Omental fat pad (tissue), 4 donors: ENCODE results near the gene MRPS15. TPM values are rescaled to one million over a fixed set of nuclear protein-coding genes. Genes with fewer than 3 reads are reported as not detected.

Experiments
- ATAC-seq: fragments of 150-250 bp; one replicate; pipeline ENCODE4 v1.9.1; 2016; ENCODE audit warnings: mild to moderate bottlenecking, moderate library complexity; ENCODE audit not compliant: low FRiP score
- DNase-seq: peaks from one replicate; pipeline ENCODE4 v3.0.0-alpha.2; 2019; ENCODE audit warnings: low spot score
- total RNA-seq, 4 donors: library from RNA; depleted of rRNA; stranded (reverse); fragments of >200 nt; gene quantifications; one replicate each; pipeline ENCODE4 v1.1.0, GENCODE V29; 2016
- TF ChIP-seq, protein P1 (sequence below), 3 donors: fragments of 450-650 bp; IDR thresholded peaks; one replicate each; pipeline ENCODE4 v1.5.1; 2016 to 2017; ENCODE audit warnings: antibody characterized with exemption in 3 of 3, mild to moderate bottlenecking in 3 of 3, moderate library complexity in 2 of 3

The MRPS15 gene
- total RNA-seq, 4 donors from 2014 or later: 57.3 to 79.2 (median 71.7) TPM

- DNase-seq: no peak
- TF ChIP-seq, protein P1, sequence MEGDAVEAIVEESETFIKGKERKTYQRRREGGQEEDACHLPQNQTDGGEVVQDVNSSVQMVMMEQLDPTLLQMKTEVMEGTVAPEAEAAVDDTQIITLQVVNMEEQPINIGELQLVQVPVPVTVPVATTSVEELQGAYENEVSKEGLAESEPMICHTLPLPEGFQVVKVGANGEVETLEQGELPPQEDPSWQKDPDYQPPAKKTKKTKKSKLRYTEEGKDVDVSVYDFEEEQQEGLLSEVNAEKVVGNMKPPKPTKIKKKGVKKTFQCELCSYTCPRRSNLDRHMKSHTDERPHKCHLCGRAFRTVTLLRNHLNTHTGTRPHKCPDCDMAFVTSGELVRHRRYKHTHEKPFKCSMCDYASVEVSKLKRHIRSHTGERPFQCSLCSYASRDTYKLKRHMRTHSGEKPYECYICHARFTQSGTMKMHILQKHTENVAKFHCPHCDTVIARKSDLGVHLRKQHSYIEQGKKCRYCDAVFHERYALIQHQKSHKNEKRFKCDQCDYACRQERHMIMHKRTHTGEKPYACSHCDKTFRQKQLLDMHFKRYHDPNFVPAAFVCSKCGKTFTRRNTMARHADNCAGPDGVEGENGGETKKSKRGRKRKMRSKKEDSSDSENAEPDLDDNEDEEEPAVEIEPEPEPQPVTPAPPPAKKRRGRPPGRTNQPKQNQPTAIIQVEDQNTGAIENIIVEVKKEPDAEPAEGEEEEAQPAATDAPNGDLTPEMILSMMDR (IDR thresholded peaks at IDR 0.05): no peak
- no peak for ATAC-seq
These were observed 1.7 kb upstream of the MRPS15 start for GRCh38 chr1:36465731-36466369.

GRCh38 chr1:36464605-36465393 lies 615 bp upstream of the MRPS15 start:
- no peak for DNase-seq
- peak; percentile 22 for ATAC-seq
- TF ChIP-seq, protein P1 (IDR thresholded peaks at IDR 0.05): no peak

DNA sequence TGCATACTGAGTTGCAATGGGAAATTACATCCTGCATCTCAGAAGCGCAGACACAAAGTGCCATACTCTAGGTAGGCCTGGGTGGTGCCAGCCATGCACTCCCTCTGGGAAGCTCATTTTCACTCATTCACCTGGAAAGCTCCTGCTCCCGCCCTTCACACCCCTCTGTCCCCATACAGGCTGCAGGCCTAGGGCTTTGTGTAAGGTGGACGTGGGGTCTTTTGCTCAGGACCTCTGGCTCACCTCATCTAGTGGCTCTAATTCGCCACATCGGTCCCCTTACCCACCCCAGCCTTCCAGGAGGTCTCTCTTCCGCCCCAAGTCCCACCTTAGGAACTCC lies 751 bp downstream of the MRPS15 start:
- no peak for DNase-seq
- TF ChIP-seq, protein P1 (IDR thresholded peaks at IDR 0.05): no peak

DNA sequence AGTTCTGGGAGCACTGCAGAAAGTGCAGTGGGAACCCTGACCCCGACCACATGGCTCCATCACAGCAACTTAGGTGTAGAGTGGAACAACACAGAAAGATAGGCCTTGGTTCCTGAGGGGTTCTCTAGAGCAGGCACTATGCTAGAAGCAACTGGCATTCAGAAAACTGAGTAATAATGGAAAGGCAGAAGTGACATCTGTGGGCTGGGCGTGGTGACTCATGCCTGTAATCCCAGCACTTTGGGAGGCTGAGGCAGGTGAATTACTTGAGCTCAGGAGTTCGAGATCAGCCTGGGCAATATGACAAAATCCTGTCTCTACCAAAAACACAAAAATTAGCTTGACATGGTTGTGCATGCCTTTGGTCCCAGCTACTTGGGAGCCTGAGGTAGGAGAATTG lies 5.3 kb downstream of the MRPS15 start:
- TF ChIP-seq, protein P1 (IDR thresholded peaks at IDR 0.05): no peak
- ATAC-seq: no peak
- no peak for DNase-seq

More for the DNA sequence above, 751 bp downstream of the MRPS15 start:
- peak; percentile 1 for ATAC-seq

GRCh38 chr1:36457691-36458090 lies 6.5 kb downstream of the MRPS15 start:
- TF ChIP-seq, protein P1 (IDR thresholded peaks at IDR 0.05): no peak
- DNase-seq (no peak), ATAC-seq (no peak)

- ATAC-seq: no peak
- DNase-seq: no peak
- TF ChIP-seq, protein P1 (IDR thresholded peaks at IDR 0.05): no peak
These were observed 7.7 kb downstream of the MRPS15 start for GRCh38 chr1:36456391-36456928.
